Gastroesophageal sphincter (tissue), 4 donors: ENCODE results near the gene RSPO1. TPM values are rescaled to one million over a fixed set of nuclear protein-coding genes. Genes with fewer than 3 reads are reported as not detected.
A peak's percentile ranks its signal among the peaks of the same experiment; 100 is the strongest.
"Not testable (repeated sequence)": the region's sequence is repeated elsewhere in the genome, so short reads cannot be mapped to it uniquely, and the experiment has no call there.

Experiments
- ATAC-seq: fragments of 150-250 bp; one replicate; pipeline ENCODE4 v1.9.1; 2016; ENCODE audit warnings: mild to moderate bottlenecking, moderate library complexity
- H3K27ac ChIP-seq, 4 donors: fragments of 200-600 bp; sonication (generic) in 3 of 4; 1 replicate in 3 of 4; 2 replicates in 1 of 4; pipeline ENCODE4 v1.5.1; 2016 to 2019
- H3K27me3 ChIP-seq: fragments of 200-600 bp; sonication (generic); one replicate; pipeline ENCODE4 v1.5.1; 2019
- H3K36me3 ChIP-seq, 2 donors: fragments of 200-600 bp; sonication (generic); one replicate each; pipeline ENCODE4 v1.5.1; 2019; ENCODE audit warnings: control low read depth in 1 of 2
- H3K4me1 ChIP-seq, 3 donors: fragments of 200-600 bp; sonication (generic); 1 replicate in 2 of 3; 2 replicates in 1 of 3; pipeline ENCODE4 v1.5.1; 2016 to 2019; ENCODE audit warnings: control low read depth in 2 of 3
- H3K4me3 ChIP-seq, 2 donors: fragments of 200-600 bp; sonication (generic); one replicate each; pipeline ENCODE4 v1.5.1; 2019; ENCODE audit warnings: mild to moderate bottlenecking in 1 of 2, moderate library complexity in 1 of 2
- H3K9me3 ChIP-seq, 3 donors: fragments of 200-600 bp; sonication (generic); one replicate each; pipeline ENCODE4 v1.5.1; 2017 to 2019; ENCODE audit warnings: control low read depth in 2 of 3
- CTCF ChIP-seq, 4 experiments: fragments of 200-600 bp in 2 of 4; fragments of 450-650 bp in 2 of 4; sonication (generic) in 1 of 4; IDR thresholded peaks; one replicate each; pipeline ENCODE4 v1.5.1; 2017 to 2019; ENCODE audit warnings: antibody characterized with exemption in 4 of 4, mild to moderate bottlenecking in 2 of 4, moderate library complexity in 2 of 4
- EP300 ChIP-seq: sonication (generic); formaldehyde crosslinking; IDR thresholded peaks from one replicate; pipeline ENCODE4 v1.6.1; 2017; ENCODE audit warnings: antibody characterized with exemption, mild to moderate bottlenecking
- POLR2A ChIP-seq, 2 donors: fragments of 450-650 bp; IDR thresholded peaks; one replicate each; pipeline ENCODE4 v1.6.1; 2017; ENCODE audit warnings: antibody characterized with exemption in 2 of 2, mild to moderate bottlenecking in 2 of 2, moderate library complexity in 1 of 2
- POLR2AphosphoS5 ChIP-seq: sonication (generic); formaldehyde crosslinking; IDR thresholded peaks from one replicate; pipeline ENCODE4 v1.6.1; 2017; ENCODE audit warnings: antibody characterized with exemption
- WGBS, 2 donors: methylation state at CpG; one replicate each; pipeline ENCODE4 v1.1.5; 2018; ENCODE audit warnings: low coverage in 1 of 2; 5-methylcytosine and 5-hydroxymethylcytosine counted together
- total RNA-seq, 4 donors: library from RNA; depleted of rRNA; stranded (reverse); fragments of >200 nt; gene quantifications; one replicate each; pipeline ENCODE4 v1.1.0, GENCODE V29; 2016

Gene RSPO1
- total RNA-seq = 1 to 10 TPM in 3 of 4 donors, under 1 TPM in 1; 0.47 to 4.0 (median 2.5) TPM

GRCh38 chr1:37634244-37634991 lies at the start of gene RSPO1:
Gene RSPO1, minus strand, starts transcription at chr1:37634892. Its CDS starts 5,231 bp downstream, at chr1:37629661.
- H3K4me3 ChIP-seq = peak within 1 kb of the TSS in 1 of 2 donors; percentile 50
- H3K27me3 ChIP-seq = peaks cover 100% of the 10 kb centered on the region
- no peaks in the 10 kb centered on the region for H3K9me3 ChIP-seq
- no CpG with 5 or more reads among the region's 72 CpGs for WGBS, 2 donors
- H3K36me3 ChIP-seq = no peaks in the 10 kb centered on the region
- TF ChIP-seq EP300 = no peak
- TF ChIP-seq POLR2A (IDR thresholded peaks at IDR 0.05) = no peak
- TF ChIP-seq POLR2AphosphoS5 = no peak
- TF ChIP-seq CTCF (IDR thresholded peaks at IDR 0.05) = no peak
- H3K4me1 ChIP-seq = peaks cover 0 to 24% (median 9%) of the 10 kb centered on the region in 3 donors
- H3K27ac ChIP-seq = peak within 1 kb of the TSS in 1 of 4 donors; percentile 29
- peak; percentile 82 for ATAC-seq

GRCh38 chr1:37684182-37684581 lies 49.5 kb upstream of the RSPO1 start:
- H3K36me3 ChIP-seq = peaks cover 4 to 78% of the 10 kb centered on the region in 2 donors
- not testable (repeated sequence) for H3K27me3 ChIP-seq

GRCh38 chr1:37682334-37682987 lies 47.8 kb upstream of the RSPO1 start:
- peaks cover 0 to 1% (median 0%) of the 10 kb centered on the region in 3 donors for H3K4me1 ChIP-seq
- TF ChIP-seq POLR2A (IDR thresholded peaks at IDR 0.05) (no peak), EP300 (no peak), CTCF (IDR thresholded peaks at IDR 0.05) (peak; percentile 79 to 91 (median 83)), POLR2AphosphoS5 (peak; percentile 25)
- no peak overlapping the region for H3K4me3 ChIP-seq
- H3K27me3 ChIP-seq = no peaks in the 10 kb centered on the region
- no peaks in the 10 kb centered on the region for H3K9me3 ChIP-seq
- H3K27ac ChIP-seq = peak overlapping the region in 1 of 4 donors; percentile 34
- 68 to 86% methylated on average over 4 to 5 of the region's 5 CpGs for WGBS, 2 donors
- peaks cover 4 to 69% of the 10 kb centered on the region in 2 donors for H3K36me3 ChIP-seq
- ATAC-seq = no peak

More at GRCh38 chr1:37684182-37684581, 49.5 kb upstream of the RSPO1 start:
- not testable (repeated sequence) for ATAC-seq, H3K27ac ChIP-seq, H3K4me3 ChIP-seq, H3K9me3 ChIP-seq
- peaks cover 0 to 19% (median 4%) of the 10 kb centered on the region in 3 donors for H3K4me1 ChIP-seq
- 40 to 87% methylated on average over 1 to 9 of the region's 9 CpGs for WGBS, 2 donors

- Histone ChIP-seq H3K4me3 (no peak overlapping the region), H3K9me3 (no peaks in the 10 kb centered on the region), H3K36me3 (peaks cover 4 to 54% of the 10 kb centered on the region in 2 donors), H3K27me3 (no peaks in the 10 kb centered on the region), H3K27ac (no peak overlapping the region), H3K4me1 (peaks cover 0 to 9% (median 0%) of the 10 kb centered on the region in 3 donors)
- TF ChIP-seq EP300 = no peak
- TF ChIP-seq CTCF (IDR thresholded peaks at IDR 0.05) = no peak
- TF ChIP-seq POLR2A (IDR thresholded peaks at IDR 0.05) = no peak
- TF ChIP-seq POLR2AphosphoS5 = no peak
- no peak for ATAC-seq
- 36 to 70% methylated on average over 2 to 3 of the region's 3 CpGs for whole genome bisulfite sequencing, 2 donors
These were observed 46.2 kb upstream of the RSPO1 start for GRCh38 chr1:37680933-37681332.

- peaks cover 0 to 14% (median 0%) of the 10 kb centered on the region in 3 donors for H3K4me1 ChIP-seq
- no peaks in the 10 kb centered on the region for H3K9me3 ChIP-seq
- H3K27ac ChIP-seq = no peak overlapping the region
- TF ChIP-seq POLR2AphosphoS5 = no peak
- peaks cover 2 to 23% of the 10 kb centered on the region in 2 donors for H3K36me3 ChIP-seq
- ATAC-seq = no peak
- WGBS, 2 donors = 74 to 90% methylated on average over 2 to 5 of the region's 5 CpGs
- peaks cover 12% of the 10 kb centered on the region for H3K27me3 ChIP-seq
- H3K4me3 ChIP-seq = no peak overlapping the region
These were observed 43.1 kb upstream of the RSPO1 start for GRCh38 chr1:37677808-37678207.
